Vagina (tissue), 2 donors: ENCODE data around the gene PCBP3. TPM values are rescaled to one million over a fixed set of nuclear protein-coding genes. Genes with fewer than 3 reads are reported as not detected.

Experiments used
- DNase-seq, 2 donors: peaks; one replicate each; pipeline ENCODE4 v3.0.0-alpha.2; 2017; ENCODE audit errors: extremely low spot score in 2 of 2
- H3K27ac ChIP-seq: fragments of 200-600 bp; sonication (generic); one replicate; pipeline ENCODE4 v1.5.1; 2019
- H3K27me3 ChIP-seq: fragments of 200-600 bp; sonication (generic); one replicate; pipeline ENCODE4 v1.5.1; 2019
- H3K36me3 ChIP-seq, 2 donors: fragments of 200-600 bp; sonication (generic); one replicate each; pipeline ENCODE4 v1.5.1; 2017 to 2019
- H3K4me1 ChIP-seq: fragments of 200-600 bp; sonication (generic); one replicate; pipeline ENCODE4 v1.5.1; 2019
- H3K4me3 ChIP-seq, 2 donors: fragments of 200-600 bp; sonication (generic); 1 replicate in 1 of 2; 2 replicates in 1 of 2; pipeline ENCODE4 v1.5.1; 2016 to 2019
- H3K9me3 ChIP-seq: fragments of 200-600 bp; sonication (generic); one replicate; pipeline ENCODE4 v1.5.1; 2019
- CTCF ChIP-seq, 3 experiments: fragments of 450-650 bp in 2 of 3; fragments of 200-600 bp in 1 of 3; sonication (generic) in 1 of 3; IDR thresholded peaks; one replicate each; pipeline ENCODE4 v1.5.1; 2017 to 2019; ENCODE audit warnings: antibody characterized with exemption in 3 of 3, mild to moderate bottlenecking in 2 of 3, moderate library complexity in 2 of 3
- POLR2A ChIP-seq, 2 donors: fragments of 450-650 bp; IDR thresholded peaks; one replicate each; pipeline ENCODE4 v1.6.1; 2017; ENCODE audit warnings: antibody characterized with exemption in 2 of 2, mild to moderate bottlenecking in 2 of 2, moderate library complexity in 2 of 2
- POLR2AphosphoS5 ChIP-seq, 2 donors: sonication (generic); formaldehyde crosslinking; IDR thresholded peaks; one replicate each; pipeline ENCODE4 v1.9.0; 2017; ENCODE audit warnings: antibody characterized with exemption in 2 of 2, mild to moderate bottlenecking in 2 of 2, low read depth in 1 of 2; ENCODE audit not compliant: insufficient read depth in 1 of 2
- intact Hi-C: fragments of 100-400 bp; cut with DNase I; formaldehyde crosslinking; loops from one replicate; pipeline ENCODE4 v1.15.1; 2023
- total RNA-seq: library from RNA; depleted of rRNA; stranded (reverse); fragments of >200 nt; gene quantifications from one replicate; pipeline ENCODE4 v1.2.3, GENCODE V29; 2016

The PCBP3 gene
- total RNA-seq, 1 donor from 2014 or later: 4.9 TPM

- TF ChIP-seq CTCF (IDR thresholded peaks at IDR 0.05) (no peak), POLR2AphosphoS5 (IDR thresholded peaks at IDR 0.05; ENCODE audit: insufficient read depth in 1 of 2, low read depth in 1 of 2) (no peak), POLR2A (IDR thresholded peaks at IDR 0.05) (no peak)
- Histone ChIP-seq H3K4me1 (no peaks in the 10 kb centered on the region), H3K36me3 (no peaks in the 10 kb centered on the region), H3K4me3 (no peak overlapping the region), H3K27ac (no peak overlapping the region), H3K9me3 (no peaks in the 10 kb centered on the region), H3K27me3 (no peaks in the 10 kb centered on the region)
- peak in 1 of 2 donors; percentile 71 for DNase-seq
- intact Hi-C loops: loop anchor here (10.0 kb wide), 1 partner anchor 265 kb away; no protein-coding TSS in a partner anchor
Measured at GRCh38 chr21:45819478-45820170, 176.1 kb downstream of the PCBP3 start.

GRCh38 chr21:45820171-45821091 is 176.9 kb downstream of the PCBP3 start:
- H3K4me3 ChIP-seq: no peak overlapping the region
- no peaks in the 10 kb centered on the region for H3K27me3 ChIP-seq
- H3K36me3 ChIP-seq: no peaks in the 10 kb centered on the region
- no peaks in the 10 kb centered on the region for H3K9me3 ChIP-seq
- no peak overlapping the region for H3K27ac ChIP-seq
- no peaks in the 10 kb centered on the region for H3K4me1 ChIP-seq
- intact Hi-C loops: no loop called here
- peak; percentile 52 to 65 (median 60) for TF ChIP-seq CTCF (IDR thresholded peaks at IDR 0.05)
- TF ChIP-seq POLR2AphosphoS5 (IDR thresholded peaks at IDR 0.05; ENCODE audit: insufficient read depth in 1 of 2, low read depth in 1 of 2): no peak
- DNase-seq: peak in 1 of 2 donors; percentile 93

GRCh38 chr21:45821315-45821962 is 177.9 kb downstream of the PCBP3 start:
- H3K27ac ChIP-seq: no peak overlapping the region
- no peaks in the 10 kb centered on the region for H3K9me3 ChIP-seq
- no peaks in the 10 kb centered on the region for H3K36me3 ChIP-seq
- no peaks in the 10 kb centered on the region for H3K4me1 ChIP-seq
- DNase-seq: peak; percentile 56 to 81
- no peak overlapping the region for H3K4me3 ChIP-seq
- no peak for TF ChIP-seq POLR2A (IDR thresholded peaks at IDR 0.05)
- intact Hi-C loops: no loop called here
- no peaks in the 10 kb centered on the region for H3K27me3 ChIP-seq

GRCh38 chr21:45821998-45822397 is 178.5 kb downstream of the PCBP3 start:
- intact Hi-C loops: no loop called here
- no peak overlapping the region for H3K4me3 ChIP-seq
- no peaks in the 10 kb centered on the region for H3K9me3 ChIP-seq
- H3K27ac ChIP-seq: no peak overlapping the region
- DNase-seq: peak in 1 of 2 donors; percentile 29
- H3K4me1 ChIP-seq: no peaks in the 10 kb centered on the region
- TF ChIP-seq POLR2AphosphoS5 (IDR thresholded peaks at IDR 0.05; ENCODE audit: insufficient read depth in 1 of 2, low read depth in 1 of 2) (no peak), CTCF (IDR thresholded peaks at IDR 0.05) (no peak), POLR2A (IDR thresholded peaks at IDR 0.05) (no peak)
- H3K27me3 ChIP-seq: no peaks in the 10 kb centered on the region
- no peaks in the 10 kb centered on the region for H3K36me3 ChIP-seq

- DNase-seq: peak; percentile 52 to 79
- no peaks in the 10 kb centered on the region for H3K27me3 ChIP-seq
- TF ChIP-seq POLR2AphosphoS5 (IDR thresholded peaks at IDR 0.05; ENCODE audit: insufficient read depth in 1 of 2, low read depth in 1 of 2): no peak
- H3K36me3 ChIP-seq: no peaks in the 10 kb centered on the region
- intact Hi-C loops: no loop called here
- no peaks in the 10 kb centered on the region for H3K4me1 ChIP-seq
- no peak overlapping the region for H3K27ac ChIP-seq
- no peak overlapping the region for H3K4me3 ChIP-seq
- H3K9me3 ChIP-seq: no peaks in the 10 kb centered on the region
Measured at GRCh38 chr21:45822429-45823099, 179.0 kb downstream of the PCBP3 start.
